HG02763 (cell line): ENCODE measurements around the gene FDX2.
A peak's percentile ranks its signal among the peaks of the same experiment; 100 is the strongest.

Source experiments
- ATAC-seq: cut with Tn5 transposase; IDR thresholded peaks from one replicate; pipeline ENCODE4 v1.9.1; 2021; ENCODE audit warnings: mild to moderate bottlenecking, moderate library complexity; ENCODE audit not compliant: unreplicated experiment

FDX2 gene

DNA sequence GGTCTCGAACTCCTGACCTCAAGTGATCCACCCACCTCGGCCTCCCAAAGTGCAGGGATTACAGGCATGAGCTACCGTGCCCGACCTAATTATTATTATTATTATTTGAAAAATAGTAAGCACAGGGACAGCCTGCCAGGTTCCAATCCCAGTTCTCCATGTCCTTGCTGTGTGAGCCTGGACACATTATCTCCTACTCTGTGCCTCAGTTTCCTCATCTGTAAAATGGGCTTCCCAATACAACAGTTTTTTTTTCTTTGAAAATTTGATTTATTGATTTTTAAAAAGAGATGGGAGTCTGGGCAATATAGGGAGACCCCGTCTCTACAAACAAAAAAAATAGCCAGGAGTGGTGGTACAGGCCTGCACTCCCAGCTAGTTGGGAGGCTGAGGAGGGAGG, 9.5 kb downstream of the FDX2 start:
- ATAC-seq: no peak

DNA sequence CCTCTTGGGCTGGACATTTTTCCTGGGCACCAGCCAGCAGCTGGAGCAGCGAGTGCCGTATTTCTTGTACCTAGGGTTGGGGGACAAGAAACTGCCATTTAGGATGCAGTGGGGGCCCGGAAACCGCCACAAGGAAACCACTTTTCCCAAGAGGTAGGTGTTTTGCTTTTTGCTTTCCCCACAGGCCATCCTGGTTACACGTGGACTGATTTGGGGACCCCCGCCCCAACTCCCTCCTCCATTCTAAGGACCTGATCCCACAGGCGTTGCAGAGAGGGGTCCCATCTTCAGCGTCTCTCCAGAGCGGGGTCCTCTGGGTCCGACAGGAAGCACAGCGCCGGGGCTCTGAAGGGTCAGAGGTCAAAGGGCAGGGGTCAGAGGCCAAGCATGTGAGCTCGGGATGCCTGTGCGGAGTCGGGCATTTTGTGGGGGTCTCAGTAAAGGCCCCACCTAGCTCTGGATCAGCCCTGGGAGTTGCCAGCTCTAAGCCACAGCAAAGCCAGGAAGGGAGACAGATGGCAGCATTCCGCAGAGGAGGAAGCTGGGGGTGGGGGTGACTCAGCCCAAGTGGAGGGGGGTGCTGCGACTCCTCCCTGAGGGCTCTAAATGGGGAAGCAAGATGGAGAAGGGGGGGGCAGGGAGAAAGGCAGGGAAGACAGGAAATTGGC, 10.5 kb downstream of the FDX2 start:
- no peak for ATAC-seq

DNA sequence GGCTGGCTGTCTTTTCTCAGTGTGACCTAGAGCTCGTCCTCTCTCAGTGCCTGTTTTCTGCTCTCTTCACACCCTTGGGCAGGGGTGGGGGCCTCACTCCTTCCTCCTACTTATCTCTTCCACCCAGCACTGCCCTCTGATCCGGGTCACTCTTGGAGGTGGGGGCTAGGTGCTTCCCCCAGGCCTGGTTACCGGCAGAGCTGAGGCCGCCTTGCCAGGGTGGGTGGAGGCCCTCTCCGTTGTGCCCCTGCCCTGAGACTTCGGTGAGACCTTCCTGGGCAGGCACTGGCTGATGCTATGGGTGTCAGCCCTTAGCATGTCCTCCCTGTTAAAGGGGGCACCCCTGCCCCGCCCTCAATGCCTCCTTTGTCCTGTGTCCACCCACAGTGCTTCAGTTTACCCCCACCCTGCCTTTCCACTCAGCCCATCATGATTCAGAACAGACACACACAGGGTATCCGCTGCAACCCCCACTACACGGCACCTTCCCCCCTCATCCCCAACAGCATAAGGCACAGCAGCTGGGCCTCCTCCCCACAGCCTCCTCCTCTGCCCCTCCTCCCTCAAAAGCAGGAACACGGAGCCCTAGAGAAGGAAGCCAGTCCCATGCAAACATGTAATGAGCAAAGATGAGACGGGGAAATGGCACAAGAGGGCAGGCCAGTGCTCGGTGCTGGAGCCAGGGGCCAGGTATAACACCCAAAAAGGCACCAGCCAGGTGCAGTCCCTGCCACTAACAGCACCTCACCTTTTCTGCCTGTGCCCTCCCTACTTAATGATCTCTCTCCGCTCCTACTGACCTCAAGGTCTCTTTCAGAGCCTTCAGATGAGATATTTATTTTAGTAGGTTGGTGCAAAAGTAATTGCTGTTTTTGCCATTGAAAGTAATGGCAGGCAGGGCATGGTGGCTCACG, 16.0 kb downstream of the FDX2 start:
- ATAC-seq: no peak

DNA sequence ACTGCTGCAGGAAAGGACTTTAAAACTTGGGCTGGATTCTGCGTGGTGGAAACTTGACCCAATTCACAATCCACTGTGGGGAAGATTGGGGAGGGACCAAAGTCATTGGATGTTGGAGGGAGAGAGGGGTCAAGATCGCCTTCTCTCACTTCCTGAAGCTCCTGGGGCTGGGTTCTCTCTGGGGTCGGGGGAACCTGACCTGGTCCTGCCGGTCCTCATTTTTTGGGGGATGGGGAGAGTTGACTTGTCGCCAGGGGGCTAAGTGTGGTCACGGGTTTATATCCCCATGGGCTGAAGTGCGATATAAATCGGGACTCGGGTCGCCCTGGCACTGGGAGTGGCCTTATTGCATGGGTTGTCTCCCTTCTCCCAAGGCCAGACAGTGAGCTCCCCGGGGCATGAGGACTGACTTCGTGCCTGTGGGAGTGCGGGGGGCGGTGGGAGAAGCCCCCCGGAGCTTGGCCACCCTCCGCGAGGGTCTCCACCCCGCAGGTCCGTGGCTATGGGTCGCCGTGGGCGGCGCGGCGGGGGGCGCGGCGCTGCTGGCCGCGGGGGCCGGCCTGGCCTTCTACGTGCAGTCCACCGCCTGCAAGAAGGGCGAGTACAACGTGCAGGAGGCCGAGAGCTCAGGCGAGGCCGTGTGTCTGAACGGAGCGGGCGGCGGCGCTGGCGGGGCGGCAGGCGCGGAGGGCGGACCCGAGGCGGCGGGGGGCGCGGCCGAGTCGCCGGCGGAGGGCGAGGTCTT, 19.8 kb downstream of the FDX2 start:
- ATAC-seq: no peak

DNA sequence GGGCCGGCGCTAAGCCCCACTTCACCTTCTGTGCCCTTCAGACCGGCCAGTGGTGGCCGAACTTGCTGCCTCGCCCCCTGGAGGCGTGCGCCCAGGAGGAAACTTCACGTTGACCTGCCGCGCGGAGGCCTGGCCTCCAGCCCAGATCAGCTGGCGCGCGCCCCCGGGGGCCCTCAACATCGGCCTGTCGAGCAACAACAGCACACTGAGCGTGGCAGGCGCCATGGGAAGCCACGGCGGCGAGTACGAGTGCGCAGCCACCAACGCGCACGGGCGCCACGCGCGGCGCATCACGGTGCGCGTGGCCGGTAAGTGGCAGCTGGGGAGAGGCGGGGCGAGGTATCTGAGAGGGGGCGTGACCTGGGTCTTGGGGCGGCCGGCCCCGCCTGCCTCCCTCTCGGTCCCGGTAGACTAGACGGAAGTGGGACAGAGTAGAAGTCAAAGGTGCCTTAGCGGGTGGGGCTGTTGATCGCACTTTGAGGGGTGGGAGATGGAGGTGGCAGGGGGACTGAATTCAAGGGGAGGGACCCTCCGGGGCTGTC, 20.4 kb downstream of the FDX2 start:
- no peak for ATAC-seq

DNA sequence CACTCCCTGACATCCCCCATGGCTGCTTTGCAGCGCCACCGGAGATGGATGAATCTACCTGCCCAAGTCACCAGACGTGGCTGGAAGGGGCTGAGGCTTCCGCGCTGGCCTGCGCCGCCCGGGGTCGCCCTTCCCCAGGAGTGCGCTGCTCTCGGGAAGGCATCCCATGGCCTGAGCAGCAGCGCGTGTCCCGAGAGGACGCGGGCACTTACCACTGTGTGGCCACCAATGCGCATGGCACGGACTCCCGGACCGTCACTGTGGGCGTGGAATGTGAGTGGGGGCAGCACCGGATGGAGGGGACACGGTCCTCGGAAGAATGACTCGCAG, 21.5 kb downstream of the FDX2 start:
- ATAC-seq: no peak

DNA sequence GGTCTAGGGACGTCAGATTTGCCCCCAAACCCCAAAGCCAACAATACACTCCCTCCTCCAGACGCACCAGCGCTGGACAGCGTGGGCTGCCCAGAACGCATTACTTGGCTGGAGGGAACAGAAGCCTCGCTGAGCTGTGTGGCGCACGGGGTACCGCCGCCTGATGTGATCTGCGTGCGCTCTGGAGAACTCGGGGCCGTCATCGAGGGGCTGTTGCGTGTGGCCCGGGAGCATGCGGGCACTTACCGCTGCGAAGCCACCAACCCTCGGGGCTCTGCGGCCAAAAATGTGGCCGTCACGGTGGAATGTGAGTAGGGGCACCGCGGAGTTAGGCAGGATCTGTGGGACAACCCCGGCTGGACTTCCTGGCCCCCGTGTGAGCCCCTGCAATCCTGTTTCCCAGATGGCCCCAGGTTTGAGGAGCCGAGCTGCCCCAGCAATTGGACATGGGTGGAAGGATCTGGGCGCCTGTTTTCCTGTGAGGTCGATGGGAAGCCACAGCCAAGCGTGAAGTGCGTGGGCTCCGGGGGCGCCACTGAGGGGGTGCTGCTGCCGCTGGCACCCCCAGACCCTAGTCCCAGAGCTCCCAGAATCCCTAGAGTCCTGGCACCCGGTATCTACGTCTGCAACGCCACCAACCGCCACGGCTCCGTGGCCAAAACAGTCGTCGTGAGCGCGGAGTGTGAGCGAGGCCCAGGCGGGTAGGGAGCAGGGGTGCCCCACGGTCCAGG, 22.0 kb downstream of the FDX2 start:
- ATAC-seq: no peak

DNA sequence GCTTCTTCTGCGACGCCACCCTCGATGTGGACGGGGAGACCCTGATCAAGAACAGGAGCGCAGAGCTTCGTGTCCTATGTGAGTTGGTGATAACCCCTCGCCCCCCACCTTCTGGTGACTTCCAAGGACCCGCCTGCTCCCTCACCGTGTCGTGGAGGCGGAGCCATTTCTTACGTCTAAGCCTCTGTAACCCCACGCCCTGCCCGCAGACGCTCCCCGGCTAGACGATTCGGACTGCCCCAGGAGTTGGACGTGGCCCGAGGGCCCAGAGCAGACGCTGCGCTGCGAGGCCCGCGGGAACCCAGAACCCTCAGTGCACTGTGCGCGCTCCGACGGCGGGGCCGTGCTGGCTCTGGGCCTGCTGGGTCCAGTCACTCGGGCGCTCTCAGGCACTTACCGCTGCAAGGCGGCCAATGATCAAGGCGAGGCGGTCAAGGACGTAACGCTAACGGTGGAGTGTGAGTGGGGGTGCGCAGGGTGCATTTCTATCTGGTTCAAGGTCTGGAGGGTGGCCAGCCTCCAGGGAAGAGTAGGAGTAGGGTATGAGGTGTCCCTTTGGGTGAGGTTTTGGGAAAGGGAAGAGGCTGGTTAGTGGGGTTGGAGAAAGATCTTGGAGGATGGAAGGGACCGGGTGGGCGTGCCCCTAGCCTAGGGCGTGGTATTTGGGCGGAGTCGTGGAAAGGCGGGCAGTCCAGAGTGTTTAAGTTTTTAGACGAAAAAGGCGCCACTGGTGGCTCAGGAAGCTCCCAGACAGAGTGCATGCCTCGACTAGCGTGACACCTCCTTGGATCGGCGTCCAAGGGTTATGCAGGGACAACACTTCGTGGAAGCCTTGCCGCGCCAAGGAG, 22.8 kb downstream of the FDX2 start:
- ATAC-seq: no peak

DNA sequence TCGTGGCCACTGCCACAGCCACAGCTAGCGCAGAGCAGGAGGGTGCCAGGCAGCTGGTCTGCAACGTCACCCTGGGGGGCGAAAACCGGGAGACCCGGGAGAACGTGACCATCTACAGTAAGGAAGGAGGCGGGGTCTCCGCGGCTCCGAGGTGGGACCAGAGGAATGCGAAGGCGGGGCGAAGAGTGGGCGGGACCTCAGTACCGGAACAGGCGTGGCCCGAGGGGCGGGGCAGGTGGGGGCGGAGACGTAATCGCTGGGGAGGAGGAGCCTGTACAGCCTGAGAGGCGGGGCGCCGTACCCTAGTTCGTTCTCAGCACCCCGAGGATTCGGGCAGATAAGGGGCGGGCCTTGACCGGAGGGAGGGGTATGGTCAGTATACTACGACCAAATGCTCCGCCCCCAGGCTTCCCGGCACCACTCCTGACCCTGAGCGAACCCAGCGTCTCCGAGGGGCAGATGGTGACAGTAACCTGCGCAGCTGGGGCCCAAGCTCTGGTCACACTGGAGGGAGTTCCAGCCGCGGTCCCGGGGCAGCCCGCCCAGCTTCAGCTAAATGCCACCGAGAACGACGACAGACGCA, 23.5 kb downstream of the FDX2 start:
- peak; percentile 43 for ATAC-seq

DNA sequence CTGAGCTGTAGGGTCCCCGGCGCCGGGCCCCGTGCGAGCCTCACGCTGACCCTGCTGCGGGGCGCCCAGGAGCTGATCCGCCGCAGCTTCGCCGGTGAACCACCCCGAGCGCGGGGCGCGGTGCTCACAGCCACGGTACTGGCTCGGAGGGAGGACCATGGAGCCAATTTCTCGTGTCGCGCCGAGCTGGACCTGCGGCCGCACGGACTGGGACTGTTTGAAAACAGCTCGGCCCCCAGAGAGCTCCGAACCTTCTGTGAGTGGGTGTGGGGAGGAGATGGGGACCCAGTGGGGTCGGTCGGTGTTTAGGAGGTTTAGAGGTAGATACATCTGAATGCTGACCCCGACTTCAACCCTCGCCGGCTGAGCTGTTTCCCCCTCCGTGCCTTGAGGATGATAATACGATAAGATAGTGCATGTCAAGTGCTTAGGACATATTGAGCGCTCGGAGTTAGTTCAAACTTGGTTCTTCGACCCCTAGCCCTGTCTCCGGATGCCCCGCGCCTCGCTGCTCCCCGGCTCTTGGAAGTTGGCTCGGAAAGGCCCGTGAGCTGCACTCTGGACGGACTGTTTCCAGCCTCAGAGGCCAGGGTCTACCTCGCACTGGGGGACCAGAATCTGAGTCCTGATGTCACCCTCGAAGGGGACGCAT, 24.1 kb downstream of the FDX2 start:
- no peak for ATAC-seq

DNA sequence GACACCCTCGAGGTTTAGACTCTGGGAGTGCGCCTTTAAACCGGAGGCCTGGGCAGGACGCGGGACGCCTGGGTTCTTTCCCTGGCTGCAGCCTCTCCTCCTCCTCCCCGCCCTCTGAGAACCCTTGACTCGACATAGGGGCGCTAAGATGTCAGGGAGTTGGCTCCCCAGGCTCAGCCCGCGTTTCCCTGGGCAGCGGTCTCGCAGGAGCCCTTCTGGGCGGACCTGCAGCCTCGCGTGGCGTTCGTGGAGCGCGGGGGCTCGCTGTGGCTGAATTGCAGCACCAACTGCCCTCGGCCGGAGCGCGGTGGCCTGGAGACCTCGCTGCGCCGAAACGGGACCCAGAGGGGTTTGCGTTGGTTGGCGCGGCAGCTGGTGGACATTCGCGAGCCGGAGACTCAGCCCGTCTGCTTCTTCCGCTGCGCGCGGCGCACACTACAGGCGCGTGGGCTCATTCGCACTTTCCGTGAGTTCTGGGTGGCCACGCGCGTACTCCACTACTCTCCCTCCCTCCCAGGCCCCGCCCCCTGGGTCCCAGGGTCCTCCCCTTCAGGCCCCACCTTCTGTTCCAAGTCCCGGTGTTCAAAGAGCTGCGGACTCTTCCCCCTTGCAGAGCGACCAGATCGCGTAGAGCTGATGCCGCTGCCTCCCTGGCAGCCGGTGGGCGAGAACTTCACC, 24.8 kb downstream of the FDX2 start:
- no peak for ATAC-seq

DNA sequence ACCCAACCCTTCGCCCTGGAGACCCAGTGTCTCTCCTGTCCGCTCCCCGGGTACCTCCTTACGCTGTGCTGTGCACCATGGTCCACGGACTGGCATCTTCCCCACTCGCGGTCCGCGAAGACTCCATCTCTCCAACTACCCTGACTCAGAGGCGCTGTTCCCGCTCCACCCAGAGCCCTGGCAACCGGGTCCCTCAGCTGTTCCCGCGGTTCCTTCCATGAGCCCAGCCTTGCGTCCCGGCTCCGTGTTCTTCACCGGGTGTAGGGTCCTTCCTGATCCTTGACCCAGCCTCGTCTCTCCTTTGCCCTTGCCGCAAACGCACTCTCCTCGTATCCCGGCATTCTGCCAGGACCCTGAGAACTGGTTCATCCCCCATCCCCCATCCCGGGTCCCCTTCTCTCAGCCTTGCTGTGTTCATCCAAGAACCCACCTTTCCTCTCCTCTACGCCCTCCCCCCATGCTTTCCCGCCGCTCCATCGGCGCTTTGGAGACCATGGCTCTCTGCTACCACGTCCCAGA, 25.4 kb downstream of the FDX2 start:
- no peak for ATAC-seq

DNA sequence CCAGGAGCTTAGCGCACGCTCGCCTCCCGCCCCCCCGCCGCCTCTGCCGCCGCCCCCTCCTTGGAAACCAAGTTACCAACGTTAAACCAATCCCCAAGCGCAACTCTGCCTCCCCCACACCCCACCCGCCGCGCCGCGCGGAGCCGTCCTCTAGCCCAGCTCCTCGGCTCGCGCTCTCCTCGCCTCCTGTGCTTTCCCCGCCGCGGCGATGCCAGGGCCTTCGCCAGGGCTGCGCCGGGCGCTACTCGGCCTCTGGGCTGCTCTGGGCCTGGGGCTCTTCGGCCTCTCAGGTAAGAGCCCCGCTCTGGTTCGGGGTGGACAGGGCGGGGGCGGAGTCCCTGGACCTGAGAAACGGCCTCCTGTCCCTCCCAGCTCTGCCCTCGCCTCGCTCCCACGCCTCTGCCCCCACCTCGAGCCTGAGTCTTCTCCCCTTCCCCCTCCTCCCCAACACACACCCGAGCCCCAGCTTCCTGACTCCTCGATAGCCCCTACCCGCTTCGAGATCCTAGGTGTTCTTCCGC, 25.9 kb downstream of the FDX2 start, which contains the start of gene ICAM5:
Gene ICAM5, plus strand, starts transcription at position 117 of the 521 bp plus-strand sequence. Its CDS starts 92 bp downstream, at position 209.
- ATAC-seq: no peak

DNA sequence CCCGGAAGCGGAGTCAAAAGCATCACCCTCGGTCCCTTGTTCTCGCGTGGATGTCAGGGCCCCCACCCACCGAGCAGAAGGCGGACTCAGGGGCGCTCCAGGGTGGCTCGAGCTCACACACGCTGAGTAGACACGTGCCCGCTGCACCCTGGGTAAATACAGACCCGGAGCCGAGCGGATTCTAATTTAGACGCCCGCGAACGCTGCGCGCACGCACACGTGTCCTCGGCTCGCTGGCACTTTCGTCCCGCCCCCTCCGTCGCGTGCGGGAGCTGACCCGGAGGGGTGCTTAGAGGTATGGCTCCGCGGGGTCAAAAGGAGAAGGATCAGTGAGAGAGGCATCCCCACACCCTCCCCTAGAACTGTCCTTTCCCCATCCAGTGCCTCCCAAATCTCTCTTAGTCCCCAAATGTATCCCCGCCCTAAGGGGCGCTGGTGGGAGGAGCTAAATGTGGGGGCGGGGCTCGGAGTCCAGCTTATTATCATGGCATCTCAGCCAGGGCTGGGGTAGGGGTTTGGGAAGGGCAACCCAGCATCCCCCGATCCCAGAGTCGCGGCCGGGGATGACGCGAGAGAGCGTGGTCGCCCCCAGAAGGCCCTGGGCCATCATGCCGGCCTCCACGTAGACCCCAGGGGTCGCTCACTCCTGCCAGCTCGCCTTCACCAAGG, 26.5 kb downstream of the FDX2 start:
- no peak for ATAC-seq

DNA sequence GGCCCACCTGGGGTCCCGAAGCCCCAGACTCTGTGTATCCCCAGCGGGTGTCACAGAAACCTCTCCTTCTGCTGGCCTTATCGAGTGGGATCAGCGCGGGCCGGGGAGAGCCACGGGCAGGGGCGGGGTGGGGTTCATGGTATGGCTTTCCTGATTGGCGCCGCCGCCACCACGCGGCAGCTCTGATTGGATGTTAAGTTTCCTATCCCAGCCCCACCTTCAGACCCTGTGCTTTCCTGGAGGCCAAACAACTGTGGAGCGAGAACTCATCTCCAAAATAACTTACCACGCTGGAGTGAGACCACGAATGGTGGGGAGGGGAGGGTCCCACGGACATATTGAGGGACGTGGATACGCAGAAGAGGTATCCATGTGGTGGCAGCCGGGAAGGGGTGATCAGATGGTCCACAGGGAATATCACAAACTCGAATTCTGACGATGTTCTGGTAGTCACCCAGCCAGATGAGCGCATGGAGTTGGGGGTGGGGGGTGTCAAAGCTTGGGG, 27.1 kb downstream of the FDX2 start:
- ATAC-seq: no peak

DNA sequence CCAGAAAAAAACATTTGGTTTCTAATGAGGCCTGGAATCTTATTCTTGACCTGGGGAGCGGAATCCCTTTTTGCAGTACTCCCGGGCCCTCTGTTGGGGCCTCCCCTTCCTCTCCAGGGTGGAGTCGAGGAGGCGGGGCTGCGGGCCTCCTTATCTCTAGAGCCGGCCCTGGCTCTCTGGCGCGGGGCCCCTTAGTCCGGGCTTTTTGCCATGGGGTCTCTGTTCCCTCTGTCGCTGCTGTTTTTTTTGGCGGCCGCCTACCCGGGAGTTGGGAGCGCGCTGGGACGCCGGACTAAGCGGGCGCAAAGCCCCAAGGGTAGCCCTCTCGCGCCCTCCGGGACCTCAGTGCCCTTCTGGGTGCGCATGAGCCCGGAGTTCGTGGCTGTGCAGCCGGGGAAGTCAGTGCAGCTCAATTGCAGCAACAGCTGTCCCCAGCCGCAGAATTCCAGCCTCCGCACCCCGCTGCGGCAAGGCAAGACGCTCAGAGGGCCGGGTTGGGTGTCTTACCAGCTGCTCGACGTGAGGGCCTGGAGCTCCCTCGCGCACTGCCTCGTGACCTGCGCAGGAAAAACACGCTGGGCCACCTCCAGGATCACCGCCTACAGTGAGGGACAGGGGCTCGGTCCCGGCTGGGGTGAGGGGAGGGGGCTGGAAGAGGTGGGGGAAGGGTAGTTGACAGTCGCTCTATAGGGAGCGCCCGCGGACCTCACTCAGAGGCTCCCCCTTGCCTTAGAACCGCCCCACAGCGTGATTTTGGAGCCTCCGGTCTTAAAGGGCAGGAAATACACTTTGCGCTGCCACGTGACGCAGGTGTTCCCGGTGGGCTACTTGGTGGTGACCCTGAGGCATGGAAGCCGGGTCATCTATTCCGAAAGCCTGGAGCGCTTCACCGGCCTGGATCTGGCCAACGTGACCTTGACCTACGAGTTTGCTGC, 28.7 kb downstream of the FDX2 start, which contains the start of gene ICAM4:
Gene ICAM4, plus strand, starts transcription at position 153 of the 935 bp plus-strand sequence. Its CDS starts 58 bp downstream, at position 211.
- ATAC-seq: no peak
